GM12873 (cell line): Measurements from ENCODE around the gene CDT1.

Experiments
- CTCF ChIP-seq: IDR thresholded peaks from 2 replicates; pipeline ENCODE4 v1.5.1; 2012; ENCODE audit warnings: low read depth, mild to moderate bottlenecking, moderate library complexity, low read length, control low read depth; ENCODE audit not compliant: insufficient read depth; ENCODE audit errors: missing control alignments

CDT1 gene

GRCh38 chr16:88815901-88816589 is 12.5 kb downstream of the CDT1 start:
- TF ChIP-seq CTCF = peak; percentile 93

GRCh38 chr16:88816736-88817535 is 13.3 kb downstream of the CDT1 start:
- TF ChIP-seq CTCF = no peak

GRCh38 chr16:88817785-88818574 is 14.4 kb downstream of the CDT1 start:
- TF ChIP-seq CTCF = no peak

- no peak for TF ChIP-seq CTCF
Measured at GRCh38 chr16:88818575-88818874, 14.9 kb downstream of the CDT1 start.

- no peak for TF ChIP-seq CTCF
Measured at GRCh38 chr16:88819126-88819525, 15.5 kb downstream of the CDT1 start.

GRCh38 chr16:88820385-88821025 is 16.9 kb downstream of the CDT1 start:
- TF ChIP-seq CTCF = no peak
